A204.1 (cell line): ENCODE measurements around the gene SH2D4B.

Source experiments
- FAIRE-seq: peaks from 2 replicates; lab custom pipeline; 2012; peaks lifted over from hg19 to GRCh38; lab: Jason Lieb, UNC

SH2D4B gene

GRCh38 chr10:80596391-80597257 is 58.9 kb downstream of the SH2D4B start:
- FAIRE-seq: no peak

DNA sequence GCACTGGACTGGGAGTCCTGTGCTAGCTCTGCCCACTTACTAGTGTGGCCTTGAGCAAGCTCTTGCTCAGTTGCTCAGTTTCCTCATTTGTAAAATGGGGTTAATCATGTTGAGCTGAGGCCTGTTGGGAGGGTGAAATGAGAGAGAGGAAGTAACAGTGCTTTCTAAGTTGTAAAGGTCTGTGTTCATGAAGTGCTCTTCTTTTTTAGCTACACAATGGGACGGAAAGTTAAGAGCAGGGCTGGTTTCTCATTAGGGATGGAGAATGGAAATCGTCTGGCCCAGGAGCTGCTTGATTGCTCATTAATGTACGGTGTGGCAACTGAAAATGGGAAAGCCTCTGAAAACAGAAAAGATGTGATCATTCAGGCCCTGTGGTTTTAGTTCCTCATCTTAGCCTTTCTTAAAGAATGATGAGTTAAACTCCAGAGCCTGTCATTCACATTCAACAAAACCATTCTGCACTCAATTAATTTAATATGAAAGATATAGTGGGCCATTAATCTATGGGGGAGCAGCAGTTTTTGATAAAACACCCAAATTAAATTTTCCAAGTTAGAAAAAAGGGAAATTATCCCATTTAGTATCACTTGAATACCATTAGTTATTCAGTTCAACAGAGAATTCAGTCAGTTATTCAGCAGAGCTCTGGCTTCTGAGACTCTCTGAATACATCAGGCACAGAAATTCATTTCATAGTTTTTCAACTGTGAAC is 60.5 kb downstream of the SH2D4B start:
- no peak for FAIRE-seq

DNA sequence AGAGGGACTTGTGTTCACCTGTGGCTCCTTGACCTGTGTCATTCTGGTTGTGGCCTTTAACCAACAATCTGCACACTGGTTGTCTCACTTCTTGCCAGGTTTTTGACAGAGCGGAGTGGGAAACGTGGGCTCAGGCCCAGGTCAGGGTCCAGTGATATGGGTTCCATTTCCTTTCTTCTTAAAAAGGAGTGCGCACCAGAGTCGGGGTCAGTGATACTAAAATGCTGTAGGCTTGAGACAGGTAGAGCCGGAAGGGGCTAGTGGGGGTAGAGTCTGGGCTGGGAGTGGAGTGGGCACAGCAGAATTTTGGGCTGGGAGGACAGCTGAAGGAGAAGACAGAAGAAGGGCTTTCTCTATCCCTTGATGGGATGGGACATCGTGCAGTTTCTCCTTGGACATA is 61.2 kb downstream of the SH2D4B start:
- FAIRE-seq: no peak

DNA sequence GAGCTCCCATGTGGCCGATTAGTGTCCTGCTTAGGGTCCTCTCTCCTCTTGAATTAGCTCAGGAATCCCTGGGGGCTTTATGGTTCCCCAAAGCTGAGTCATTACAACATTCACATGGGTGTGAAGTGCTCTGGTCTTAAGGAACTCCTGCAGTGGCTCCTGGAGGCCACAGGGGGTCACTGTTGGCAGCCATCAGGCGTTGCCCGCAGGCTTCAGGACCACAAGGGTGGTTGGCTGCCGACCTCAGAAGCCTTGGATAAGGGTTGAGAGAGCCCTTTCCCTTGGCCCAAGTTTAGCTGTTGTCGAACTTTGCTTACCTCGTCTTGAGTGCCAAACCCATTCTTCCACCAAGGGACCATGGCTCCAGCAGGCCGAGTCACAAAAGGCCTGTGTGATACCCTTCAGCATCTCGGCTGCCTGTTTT is 61.7 kb downstream of the SH2D4B start:
- FAIRE-seq: no peak

DNA sequence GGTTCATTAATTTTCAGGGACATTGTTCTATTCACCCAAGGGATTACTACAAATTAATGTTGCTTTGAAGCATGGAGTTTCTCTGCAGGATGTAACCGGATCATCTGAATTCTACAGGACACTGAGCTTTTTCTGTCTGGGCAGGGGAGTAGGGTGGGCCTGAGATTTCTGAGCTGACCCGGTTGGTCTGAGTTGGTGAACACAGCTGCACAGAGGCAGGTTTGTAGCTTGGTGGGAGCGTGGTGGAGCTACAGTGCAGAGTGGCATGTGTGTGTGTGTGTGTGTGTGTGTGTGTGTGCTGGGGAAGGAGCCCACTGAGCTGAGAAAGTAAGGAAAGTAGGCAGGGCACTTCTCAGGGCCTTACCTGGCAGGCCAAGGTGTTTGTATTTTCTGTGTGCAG is 62.6 kb downstream of the SH2D4B start:
- FAIRE-seq: no peak

- FAIRE-seq: no peak
Observed at GRCh38 chr10:80602881-80603280, 65.2 kb downstream of the SH2D4B start.

GRCh38 chr10:80603516-80603915 is 65.8 kb downstream of the SH2D4B start:
- FAIRE-seq: no peak

DNA sequence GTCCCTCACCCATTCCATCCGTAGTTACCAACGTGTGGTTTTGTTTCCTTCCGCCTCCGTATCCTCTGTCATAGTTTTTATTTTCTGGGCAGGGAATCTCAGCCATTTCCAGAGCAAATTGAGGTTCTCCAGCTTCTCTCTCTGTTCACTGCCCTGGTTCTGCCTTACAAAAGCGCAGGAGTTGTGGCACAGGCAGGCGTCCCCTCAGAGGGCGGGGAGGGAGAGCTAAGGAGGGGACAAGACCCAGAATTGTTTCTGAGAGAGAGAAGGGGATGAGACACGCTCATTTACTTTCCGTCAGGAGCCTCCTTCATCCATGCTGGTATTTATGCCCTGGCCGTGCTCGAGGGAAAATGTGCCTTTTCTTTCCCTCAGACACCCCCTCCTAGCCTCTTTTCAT is 71.0 kb downstream of the SH2D4B start:
- FAIRE-seq: no peak

- FAIRE-seq: no peak
Observed at GRCh38 chr10:80609331-80609730, 71.6 kb downstream of the SH2D4B start.

DNA sequence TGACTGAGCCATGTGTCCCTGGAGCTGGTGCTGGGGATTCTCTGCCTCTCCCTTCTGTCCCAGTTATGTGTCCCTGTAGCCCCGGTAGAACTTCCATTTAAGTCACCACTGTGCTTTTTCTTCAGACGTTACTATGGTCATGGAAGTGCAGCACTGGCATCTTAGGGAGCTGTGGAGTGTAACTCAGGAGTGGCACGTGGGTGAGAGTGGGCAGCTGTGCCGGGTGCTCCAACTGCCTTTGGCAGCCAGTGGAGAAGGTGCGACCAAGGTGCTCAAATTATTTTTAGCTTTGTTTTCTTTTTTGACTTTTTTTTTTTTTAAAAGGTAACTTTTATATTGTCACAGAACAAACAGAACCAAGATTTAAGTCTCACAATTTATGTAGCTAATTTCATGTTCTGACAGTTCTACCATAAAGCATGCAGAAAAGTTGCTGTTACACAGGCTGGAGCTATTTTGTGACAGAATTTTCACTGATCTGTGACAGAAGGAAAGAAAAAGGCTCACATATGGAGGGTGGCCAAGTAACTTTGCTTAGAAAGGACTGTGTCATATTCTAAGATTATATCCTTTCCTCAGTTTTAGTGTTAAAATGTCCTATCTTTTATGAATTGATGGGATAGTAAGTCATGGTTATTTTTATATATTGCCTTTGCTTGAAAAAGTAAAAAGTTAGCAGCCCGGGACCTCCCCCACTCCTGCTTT is 73.9 kb downstream of the SH2D4B start:
- FAIRE-seq: no peak

- FAIRE-seq: no peak
Observed at GRCh38 chr10:80612261-80612660, 74.6 kb downstream of the SH2D4B start.

- no peak for FAIRE-seq
Observed at GRCh38 chr10:80613466-80614170, 75.9 kb downstream of the SH2D4B start.

GRCh38 chr10:80614576-80615416 is 77.1 kb downstream of the SH2D4B start:
- FAIRE-seq: no peak

GRCh38 chr10:80617807-80618206 is 80.1 kb downstream of the SH2D4B start:
- FAIRE-seq: no peak

DNA sequence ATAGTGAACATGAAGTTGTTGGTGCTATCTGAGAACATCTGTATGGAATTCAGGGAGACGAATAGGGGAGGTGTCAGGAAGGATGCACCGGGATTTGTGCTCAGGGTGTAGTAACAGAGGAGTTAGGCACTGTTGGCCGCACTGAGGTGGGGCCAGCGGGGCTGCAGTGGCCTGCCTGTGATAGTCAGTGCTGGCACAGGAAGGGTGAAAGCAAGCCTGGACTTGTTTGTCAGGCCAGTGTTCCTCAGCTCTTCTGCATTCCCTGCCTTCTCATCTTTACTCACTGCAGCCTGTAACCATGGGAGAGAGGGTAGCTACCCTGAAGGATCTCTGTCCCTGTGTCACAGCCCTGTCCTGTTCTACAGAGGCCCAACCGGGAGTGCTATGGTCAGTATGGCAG is 81.3 kb downstream of the SH2D4B start:
- FAIRE-seq: no peak

DNA sequence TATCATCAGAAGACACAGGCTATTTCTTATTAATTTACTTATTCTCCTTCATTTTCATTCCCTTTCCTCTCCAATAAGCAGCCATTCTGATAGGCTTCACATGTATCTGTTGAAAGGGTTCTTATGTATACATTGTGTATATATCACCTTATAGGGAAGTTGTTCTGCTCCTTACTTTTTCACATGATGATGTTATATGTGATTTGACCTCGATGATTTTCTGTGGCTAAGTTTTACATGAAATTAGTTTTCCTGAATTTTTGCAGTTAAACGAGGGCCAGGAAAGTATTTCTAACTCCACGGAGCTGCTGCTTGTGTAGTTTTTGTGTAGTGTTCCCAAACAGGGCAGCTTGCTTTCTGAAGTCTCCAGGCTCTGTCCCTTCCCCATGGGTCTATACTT is 84.5 kb downstream of the SH2D4B start:
- no peak for FAIRE-seq

- FAIRE-seq: no peak
Observed at GRCh38 chr10:80630324-80630723, 92.6 kb downstream of the SH2D4B start.

DNA sequence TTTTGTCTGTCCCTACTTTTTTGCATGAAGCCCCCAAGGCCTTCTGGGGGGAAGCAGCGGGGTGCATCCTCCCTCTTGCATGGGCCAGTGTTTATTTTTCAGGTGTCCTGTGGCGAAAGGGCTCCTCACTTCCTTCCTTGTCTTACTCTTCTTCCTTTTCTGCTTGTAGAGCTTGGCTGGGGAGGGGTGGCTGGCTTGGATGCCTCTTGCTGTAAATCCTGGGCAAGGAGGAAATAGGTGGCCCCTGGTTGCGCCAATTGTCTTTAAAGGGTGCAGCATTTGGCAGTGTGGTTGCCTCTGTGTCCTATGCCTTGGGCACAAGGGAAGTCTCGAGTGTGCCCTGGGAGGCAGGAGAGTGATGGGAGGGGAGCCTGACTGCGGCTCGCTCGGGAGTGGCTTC is 95.0 kb downstream of the SH2D4B start:
- FAIRE-seq: no peak

GRCh38 chr10:80633383-80633860 is 95.7 kb downstream of the SH2D4B start:
- no peak for FAIRE-seq

GRCh38 chr10:80633910-80634309 is 96.2 kb downstream of the SH2D4B start:
- no peak for FAIRE-seq

GRCh38 chr10:80642661-80643060 is 105.0 kb downstream of the SH2D4B start:
- no peak for FAIRE-seq
